ENCODE data around the gene USB1. TPM values are rescaled to one million over a fixed set of nuclear protein-coding genes. Genes with fewer than 3 reads are reported as not detected.

Gene USB1
- total RNA-seq, 1 donor from 2014 or later = 32.1 TPM

- ATAC-seq (ENCODE audit: poor library complexity) = peak; percentile 68
- intact Hi-C loops (cut with DNase I) = loop anchor here (10.0 kb wide), 2 partner anchors 185 to 255 kb away; partner anchors contain the start of gene CSNK2A2
- peak; percentile 38 for DNase-seq
These were observed 8.7 kb downstream of the USB1 start for GRCh38 chr16:58009856-58010416.

- no peak for DNase-seq
- peak; percentile 16 for ATAC-seq (ENCODE audit: poor library complexity)
- intact Hi-C loops (cut with DNase I) = loop anchor here (10.0 kb wide), 1 partner anchor 184 kb away; the partner anchor contains the start of gene CSNK2A2
These were observed 9.7 kb downstream of the USB1 start for GRCh38 chr16:58010886-58011285.

GRCh38 chr16:58011652-58012051 lies 10.4 kb downstream of the USB1 start:
- DNase-seq (no peak), ATAC-seq (ENCODE audit: poor library complexity) (no peak)
- intact Hi-C loops (cut with DNase I) = loop anchor here (10.0 kb wide), 1 partner anchor 183 kb away; the partner anchor contains the start of gene CSNK2A2

GRCh38 chr16:58012481-58012880 lies 11.3 kb downstream of the USB1 start:
- peak; percentile 18 for DNase-seq

GRCh38 chr16:58013201-58013956 lies 12.2 kb downstream of the USB1 start:
- DNase-seq (no peak), ATAC-seq (ENCODE audit: poor library complexity) (no peak)
- intact Hi-C loops (cut with DNase I) = loop anchor here (10.0 kb wide), 1 partner anchor 181 kb away; the partner anchor contains the start of gene CSNK2A2

More at GRCh38 chr16:58012481-58012880, 11.3 kb downstream of the USB1 start:
- intact Hi-C loops (cut with DNase I) = loop anchor here (10.0 kb wide), 1 partner anchor 182 kb away; the partner anchor contains the start of gene CSNK2A2
- ATAC-seq (ENCODE audit: poor library complexity) = no peak

- intact Hi-C loops (cut with DNase I) = loop anchor here (10.0 kb wide), 1 partner anchor 178 kb away; the partner anchor contains the start of gene CSNK2A2
- ATAC-seq (ENCODE audit: poor library complexity) (no peak), DNase-seq (no peak)
These were observed 15.7 kb downstream of the USB1 start for GRCh38 chr16:58016840-58017446.

GRCh38 chr16:58018803-58019202 lies 17.6 kb downstream of the USB1 start:
- DNase-seq = no peak
- ATAC-seq (ENCODE audit: poor library complexity) = no peak
- intact Hi-C loops (cut with DNase I) = loop anchor here (10.0 kb wide), 1 partner anchor 176 kb away; the partner anchor contains the start of gene CSNK2A2

- no peak for ATAC-seq (ENCODE audit: poor library complexity)
- no peak for DNase-seq
- intact Hi-C loops (cut with DNase I) = loop anchor here (2.0 to 10.0 kb wide), 2 partner anchors 103 to 175 kb away; partner anchors contain the start of gene CSNK2A2
These were observed 18.8 kb downstream of the USB1 start for GRCh38 chr16:58019866-58020538.

GRCh38 chr16:58020628-58021521 lies 19.7 kb downstream of the USB1 start:
- ATAC-seq (ENCODE audit: poor library complexity) = peak; percentile 19
- DNase-seq = peak; percentile 77
- intact Hi-C loops (cut with DNase I) = loop anchor here (2.0 kb wide), 1 partner anchor 102 kb away; no protein-coding TSS in a partner anchor

- intact Hi-C loops (cut with DNase I) = loop anchor here (2.0 kb wide), 1 partner anchor 101 kb away; no protein-coding TSS in a partner anchor
- ATAC-seq (ENCODE audit: poor library complexity) (no peak), DNase-seq (no peak)
These were observed 20.7 kb downstream of the USB1 start for GRCh38 chr16:58021661-58022551.

- intact Hi-C loops (cut with DNase I) = no loop called here
- DNase-seq (peak; percentile 90), ATAC-seq (ENCODE audit: poor library complexity) (peak; percentile 46)
These were observed 21.6 kb downstream of the USB1 start for GRCh38 chr16:58022601-58023371.

- intact Hi-C loops (cut with DNase I) = no loop called here
- ATAC-seq (ENCODE audit: poor library complexity) (no peak), DNase-seq (peak; percentile 63)
These were observed 23.5 kb downstream of the USB1 start for GRCh38 chr16:58024486-58025350.

- ATAC-seq (ENCODE audit: poor library complexity) = peak; percentile 80
- peak; percentile 88 for DNase-seq
- intact Hi-C loops (cut with DNase I) = no loop called here
These were observed 24.3 kb downstream of the USB1 start, which contains the start of gene MMP15 for GRCh38 chr16:58025351-58026138. Gene MMP15, plus strand, starts transcription at chr16:58025754. Its CDS starts 597 bp downstream, at chr16:58026351.

- peak; percentile 75 for DNase-seq
- intact Hi-C loops (cut with DNase I) = no loop called here
- peak; percentile 52 for ATAC-seq (ENCODE audit: poor library complexity)
These were observed 25.0 kb downstream of the USB1 start for GRCh38 chr16:58026139-58026704.
